NCI-H2081 treated with DMSO at 0.1 percent for 48 hours (cell line): ENCODE data around the gene NLRP8.
"Not testable (repeated sequence)": the region's sequence is repeated elsewhere in the genome, so short reads cannot be mapped to it uniquely, and the experiment has no call there.

Experiments used
- DNase-seq: peaks from one replicate; lab custom pipeline; 2025; lab: John Stamatoyannopoulos, UW

The NLRP8 gene

GRCh38 chr19:55947532-55947931, at the start of gene NLRP8:
Gene NLRP8, plus strand, starts transcription at chr19:55947832.
- no peak for DNase-seq

GRCh38 chr19:55898911-55899310, 48.7 kb upstream of the NLRP8 start:
- no peak for DNase-seq

GRCh38 chr19:55901369-55902079, 46.1 kb upstream of the NLRP8 start:
- no peak for DNase-seq

- no peak for DNase-seq
Measured at GRCh38 chr19:55902080-55902751, 45.4 kb upstream of the NLRP8 start.

GRCh38 chr19:55907286-55907685, 40.3 kb upstream of the NLRP8 start:
- DNase-seq, result no peak

- no peak for DNase-seq
Measured at GRCh38 chr19:55907746-55908145, 39.9 kb upstream of the NLRP8 start.

GRCh38 chr19:55909801-55910200, 37.8 kb upstream of the NLRP8 start:
- DNase-seq, result no peak

- no peak for DNase-seq
Measured at GRCh38 chr19:55912916-55913315, 34.7 kb upstream of the NLRP8 start.

GRCh38 chr19:55913643-55914268, 33.9 kb upstream of the NLRP8 start:
- DNase-seq, result no peak

GRCh38 chr19:55923556-55923955, 24.1 kb upstream of the NLRP8 start:
- DNase-seq, result no peak

GRCh38 chr19:55927991-55928390, 19.6 kb upstream of the NLRP8 start:
- DNase-seq, result no peak

GRCh38 chr19:55929258-55929657, 18.4 kb upstream of the NLRP8 start:
- DNase-seq, result not testable (repeated sequence)

GRCh38 chr19:55930996-55931515, 16.6 kb upstream of the NLRP8 start:
- DNase-seq, result no peak

GRCh38 chr19:55931936-55932386, 15.7 kb upstream of the NLRP8 start, which contains the start of gene NLRP13:
Gene NLRP13, minus strand, starts transcription at chr19:55932336. Its CDS starts 25 bp downstream, at chr19:55932311.
- no peak for DNase-seq

- no peak for DNase-seq
Measured at GRCh38 chr19:55935206-55935605, 12.4 kb upstream of the NLRP8 start.

GRCh38 chr19:55939206-55939605, 8.4 kb upstream of the NLRP8 start:
- no peak for DNase-seq

GRCh38 chr19:55940306-55940705, 7.3 kb upstream of the NLRP8 start:
- DNase-seq, result no peak

- not testable (repeated sequence) for DNase-seq
Measured at GRCh38 chr19:55950566-55950965, 2.9 kb downstream of the NLRP8 start.

- no peak for DNase-seq
Measured at GRCh38 chr19:55956431-55956830, 8.8 kb downstream of the NLRP8 start.

- no peak for DNase-seq
Measured at GRCh38 chr19:55958356-55958755, 10.7 kb downstream of the NLRP8 start.

GRCh38 chr19:55959996-55960675, 12.5 kb downstream of the NLRP8 start:
- no peak for DNase-seq

GRCh38 chr19:55962186-55962585, 14.6 kb downstream of the NLRP8 start:
- no peak for DNase-seq
